ENCODE measurements around the gene MXRA8. TPM values are rescaled to one million over a fixed set of nuclear protein-coding genes. Genes with fewer than 3 reads are reported as not detected.

The MXRA8 gene
- total and polyA plus RNA-seq, 9 of the 15 experiments (the other 6 are each of a cell fraction or from before 2014, with no cell fraction given): 0.66 to 11.3 (median 6.3) TPM

DNA sequence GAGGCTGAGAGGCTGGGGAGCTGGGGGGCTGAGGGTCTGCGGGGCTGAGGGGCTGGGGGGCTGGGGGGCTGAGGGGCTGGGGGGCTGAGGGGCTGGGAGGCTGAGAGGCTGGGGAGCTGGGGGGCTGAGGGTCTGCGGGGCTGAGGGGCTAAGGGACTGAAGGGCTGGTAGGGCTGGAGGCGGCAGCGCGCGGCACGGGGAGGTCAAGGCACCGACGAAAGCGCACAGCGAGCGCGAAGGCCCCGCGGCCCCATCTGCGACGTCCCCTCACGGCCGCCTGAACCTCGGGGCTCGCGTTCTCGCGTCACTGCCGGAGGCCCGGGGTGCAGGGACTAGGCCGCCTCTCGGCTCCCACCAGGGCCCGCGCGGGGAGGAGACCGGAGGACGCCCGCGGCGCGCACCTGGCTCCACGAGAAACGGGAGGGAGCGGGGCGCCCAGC is 34.3 kb downstream of the MXRA8 start (continued):
- TF ChIP-seq, protein P1, sequence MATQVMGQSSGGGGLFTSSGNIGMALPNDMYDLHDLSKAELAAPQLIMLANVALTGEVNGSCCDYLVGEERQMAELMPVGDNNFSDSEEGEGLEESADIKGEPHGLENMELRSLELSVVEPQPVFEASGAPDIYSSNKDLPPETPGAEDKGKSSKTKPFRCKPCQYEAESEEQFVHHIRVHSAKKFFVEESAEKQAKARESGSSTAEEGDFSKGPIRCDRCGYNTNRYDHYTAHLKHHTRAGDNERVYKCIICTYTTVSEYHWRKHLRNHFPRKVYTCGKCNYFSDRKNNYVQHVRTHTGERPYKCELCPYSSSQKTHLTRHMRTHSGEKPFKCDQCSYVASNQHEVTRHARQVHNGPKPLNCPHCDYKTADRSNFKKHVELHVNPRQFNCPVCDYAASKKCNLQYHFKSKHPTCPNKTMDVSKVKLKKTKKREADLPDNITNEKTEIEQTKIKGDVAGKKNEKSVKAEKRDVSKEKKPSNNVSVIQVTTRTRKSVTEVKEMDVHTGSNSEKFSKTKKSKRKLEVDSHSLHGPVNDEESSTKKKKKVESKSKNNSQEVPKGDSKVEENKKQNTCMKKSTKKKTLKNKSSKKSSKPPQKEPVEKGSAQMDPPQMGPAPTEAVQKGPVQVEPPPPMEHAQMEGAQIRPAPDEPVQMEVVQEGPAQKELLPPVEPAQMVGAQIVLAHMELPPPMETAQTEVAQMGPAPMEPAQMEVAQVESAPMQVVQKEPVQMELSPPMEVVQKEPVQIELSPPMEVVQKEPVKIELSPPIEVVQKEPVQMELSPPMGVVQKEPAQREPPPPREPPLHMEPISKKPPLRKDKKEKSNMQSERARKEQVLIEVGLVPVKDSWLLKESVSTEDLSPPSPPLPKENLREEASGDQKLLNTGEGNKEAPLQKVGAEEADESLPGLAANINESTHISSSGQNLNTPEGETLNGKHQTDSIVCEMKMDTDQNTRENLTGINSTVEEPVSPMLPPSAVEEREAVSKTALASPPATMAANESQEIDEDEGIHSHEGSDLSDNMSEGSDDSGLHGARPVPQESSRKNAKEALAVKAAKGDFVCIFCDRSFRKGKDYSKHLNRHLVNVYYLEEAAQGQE (IDR thresholded peaks at IDR 0.05; ENCODE audit: borderline replicate concordance): no peak
- TF ChIP-seq, protein P1 (CRISPR knock-in tag; IDR thresholded peaks at IDR 0.05; ENCODE audit: low read depth): peak; percentile 54; the same call in 1 of the 2 replicates
- 0 out of 2 replicates have a peak, but pooled peaks have one; percentile 80 for TF ChIP-seq RBM34 (IDR thresholded peaks at IDR 0.05; ENCODE audit: borderline replicate concordance, insufficient read depth, low read length)
- TF ChIP-seq ZNF282 (CRISPR knock-in tag; IDR thresholded peaks at IDR 0.05): no peak
- TF ChIP-seq, protein P2, sequence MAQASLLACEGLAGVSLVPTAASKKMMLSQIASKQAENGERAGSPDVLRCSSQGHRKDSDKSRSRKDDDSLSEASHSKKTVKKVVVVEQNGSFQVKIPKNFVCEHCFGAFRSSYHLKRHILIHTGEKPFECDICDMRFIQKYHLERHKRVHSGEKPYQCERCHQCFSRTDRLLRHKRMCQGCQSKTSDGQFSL (CRISPR knock-in tag; IDR thresholded peaks at IDR 0.05): 0 out of 2 replicates have a peak, but pooled peaks have one; percentile 27
- TF ChIP-seq, protein P2 (tag; IDR thresholded peaks at IDR 0.05): no peak
- peak; percentile 59 for TF ChIP-seq CHD2 (IDR thresholded peaks at IDR 0.05; ENCODE audit: low read depth, low read length)
- TF ChIP-seq ZNF140 (CRISPR knock-in tag; IDR thresholded peaks at IDR 0.05): no peak
- no peak for TF ChIP-seq POLR2B (IDR thresholded peaks at IDR 0.05; ENCODE audit: low read depth, partially characterized antibody)
- TF ChIP-seq ZKSCAN1 (IDR thresholded peaks at IDR 0.05; ENCODE audit: low read depth, low read length): 0 out of 2 replicates have a peak, but pooled peaks have one; percentile 12
- no peak for TF ChIP-seq ILK (tag; IDR thresholded peaks at IDR 0.05; ENCODE audit: borderline replicate concordance, low read depth)
- no peak for TF ChIP-seq ZNF77 (CRISPR knock-in tag; IDR thresholded peaks at IDR 0.05)
- no peak for TF ChIP-seq SMARCE1 (IDR thresholded peaks at IDR 0.05)
- peak; percentile 13; the same call in 1 of the 2 replicates for TF ChIP-seq ZBTB7A (IDR thresholded peaks at IDR 0.05; ENCODE audit: borderline replicate concordance, control insufficient read depth, low read depth, low read length)
- TF ChIP-seq, protein P3, sequence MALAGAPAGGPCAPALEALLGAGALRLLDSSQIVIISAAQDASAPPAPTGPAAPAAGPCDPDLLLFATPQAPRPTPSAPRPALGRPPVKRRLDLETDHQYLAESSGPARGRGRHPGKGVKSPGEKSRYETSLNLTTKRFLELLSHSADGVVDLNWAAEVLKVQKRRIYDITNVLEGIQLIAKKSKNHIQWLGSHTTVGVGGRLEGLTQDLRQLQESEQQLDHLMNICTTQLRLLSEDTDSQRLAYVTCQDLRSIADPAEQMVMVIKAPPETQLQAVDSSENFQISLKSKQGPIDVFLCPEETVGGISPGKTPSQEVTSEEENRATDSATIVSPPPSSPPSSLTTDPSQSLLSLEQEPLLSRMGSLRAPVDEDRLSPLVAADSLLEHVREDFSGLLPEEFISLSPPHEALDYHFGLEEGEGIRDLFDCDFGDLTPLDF (CRISPR knock-in tag; IDR thresholded peaks at IDR 0.05): no peak
- peak; percentile 37 for TF ChIP-seq U2AF1 (optimal IDR thresholded peaks at IDR 0.05; ENCODE audit: low read depth, low read length)
- TF ChIP-seq, protein P4, sequence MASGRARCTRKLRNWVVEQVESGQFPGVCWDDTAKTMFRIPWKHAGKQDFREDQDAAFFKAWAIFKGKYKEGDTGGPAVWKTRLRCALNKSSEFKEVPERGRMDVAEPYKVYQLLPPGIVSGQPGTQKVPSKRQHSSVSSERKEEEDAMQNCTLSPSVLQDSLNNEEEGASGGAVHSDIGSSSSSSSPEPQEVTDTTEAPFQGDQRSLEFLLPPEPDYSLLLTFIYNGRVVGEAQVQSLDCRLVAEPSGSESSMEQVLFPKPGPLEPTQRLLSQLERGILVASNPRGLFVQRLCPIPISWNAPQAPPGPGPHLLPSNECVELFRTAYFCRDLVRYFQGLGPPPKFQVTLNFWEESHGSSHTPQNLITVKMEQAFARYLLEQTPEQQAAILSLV (tag; IDR thresholded peaks at IDR 0.05): no peak
